Measurements from ENCODE around the gene RSBN1L.

DNA sequence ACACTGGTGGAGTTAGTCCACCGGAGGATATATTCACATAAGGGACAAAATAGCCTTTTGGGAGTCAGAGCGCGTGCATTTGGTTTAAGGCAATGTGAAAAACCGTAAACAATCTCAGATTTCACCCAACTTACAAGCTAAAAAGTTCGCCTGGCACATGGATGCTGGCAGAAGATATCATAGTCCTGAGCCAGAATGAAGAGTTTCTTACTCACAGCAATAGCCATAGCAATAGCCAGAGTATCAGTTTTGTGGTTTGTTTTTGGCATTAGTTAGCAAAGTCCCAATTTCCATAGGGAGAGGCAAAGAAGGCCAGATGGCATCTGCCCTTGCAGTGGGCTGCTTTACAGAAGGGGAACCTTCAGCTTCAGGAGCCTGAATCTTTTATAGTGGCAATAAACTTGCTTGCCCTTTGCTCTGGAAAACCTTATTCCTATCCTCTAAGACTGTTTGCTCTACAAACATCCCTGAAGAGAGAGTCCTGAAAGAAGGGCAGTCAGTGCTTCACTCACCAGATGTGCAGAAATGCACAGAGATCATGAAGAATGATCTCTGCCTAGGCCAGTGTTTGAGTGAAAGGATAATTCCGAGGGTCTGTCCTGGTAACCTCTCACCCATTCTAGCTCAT is 28.7 kb upstream of the RSBN1L start:
- TF ChIP-seq POLR2A (IDR thresholded peaks at IDR 0.05; ENCODE audit: low read length) (no peak), GATA1 (IDR thresholded peaks at IDR 0.05; ENCODE audit: low read depth, low read length) (no peak)
